NCI-H69 (cell line): ENCODE measurements around the gene RHOB.

Experiments
- DNase-seq: peaks from one replicate; lab custom pipeline; 2025; lab: John Stamatoyannopoulos, UW

RHOB gene

DNA sequence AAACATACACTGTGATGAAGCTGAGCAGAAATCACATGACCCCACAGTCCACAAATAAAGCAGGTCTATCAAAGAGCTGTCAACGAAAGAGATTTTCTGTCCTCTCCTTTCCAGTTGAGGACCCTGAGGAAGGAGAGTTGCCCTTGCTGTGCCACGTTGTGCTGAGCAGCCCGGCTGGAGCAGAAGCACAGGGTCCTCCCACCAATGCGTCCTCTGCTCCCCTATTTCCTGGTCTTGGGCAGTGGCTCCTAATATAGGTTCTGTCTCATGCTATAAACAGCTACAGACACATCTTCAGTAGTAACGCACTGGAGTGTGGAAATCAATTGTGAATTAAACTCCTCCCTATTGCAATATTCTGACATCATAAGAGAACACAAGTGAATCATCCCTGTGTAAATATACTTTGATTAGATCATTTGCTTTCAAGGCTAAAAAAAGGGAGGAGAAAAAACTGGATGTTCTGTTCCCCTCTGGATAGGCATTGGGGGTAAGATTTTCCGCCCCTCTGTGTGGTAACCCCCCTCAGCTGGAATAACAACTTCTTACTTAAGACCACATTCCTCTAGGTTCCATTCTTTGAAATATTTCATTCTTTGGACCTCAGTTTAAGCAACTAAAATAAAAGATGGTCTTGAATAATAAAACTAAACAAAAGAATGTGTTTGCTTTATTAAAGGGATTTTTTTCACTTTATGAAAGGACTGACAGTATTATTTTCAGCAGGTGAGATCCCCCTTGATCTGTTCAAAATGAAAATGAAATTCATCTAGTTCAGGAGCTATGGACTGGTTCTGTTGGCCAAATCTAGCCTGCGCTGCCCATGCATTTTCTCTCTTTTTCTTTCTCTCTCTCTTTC lies 8.3 kb upstream of the RHOB start:
- DNase-seq: peak; percentile 68

DNA sequence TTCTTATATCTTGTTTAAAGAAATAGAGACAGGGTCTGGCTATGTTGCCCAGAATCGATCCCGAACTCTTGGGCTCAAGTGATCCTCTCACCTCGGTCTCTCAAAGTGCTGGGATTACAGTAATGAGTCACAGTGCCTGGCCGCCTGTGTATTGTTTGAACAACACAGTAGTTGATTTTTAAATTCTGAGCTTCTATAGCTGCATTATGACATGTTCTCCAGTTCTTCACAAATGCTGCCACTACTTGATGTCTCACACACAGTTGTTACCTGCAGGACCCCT lies 7.7 kb upstream of the RHOB start:
- DNase-seq: peak; percentile 30

DNA sequence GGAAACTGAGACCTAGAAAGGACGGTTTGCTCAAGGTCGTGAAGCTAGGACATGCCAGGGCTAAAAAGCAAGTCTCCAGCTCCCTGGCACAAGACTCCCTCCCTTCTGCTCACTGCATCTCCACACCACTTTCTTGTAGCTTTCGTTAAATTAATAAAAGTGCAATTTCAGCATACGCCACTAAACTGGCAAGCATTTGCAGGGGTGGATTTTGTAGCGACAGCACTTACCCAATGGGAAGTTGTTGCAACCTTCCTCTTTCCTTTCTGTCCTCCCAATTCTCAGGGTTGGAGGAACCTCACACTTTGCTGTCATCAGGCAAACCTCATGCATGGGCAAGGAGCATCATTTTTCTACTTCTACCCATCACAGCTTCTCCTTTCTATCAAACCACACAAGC lies 7.4 kb upstream of the RHOB start:
- DNase-seq: no peak

DNA sequence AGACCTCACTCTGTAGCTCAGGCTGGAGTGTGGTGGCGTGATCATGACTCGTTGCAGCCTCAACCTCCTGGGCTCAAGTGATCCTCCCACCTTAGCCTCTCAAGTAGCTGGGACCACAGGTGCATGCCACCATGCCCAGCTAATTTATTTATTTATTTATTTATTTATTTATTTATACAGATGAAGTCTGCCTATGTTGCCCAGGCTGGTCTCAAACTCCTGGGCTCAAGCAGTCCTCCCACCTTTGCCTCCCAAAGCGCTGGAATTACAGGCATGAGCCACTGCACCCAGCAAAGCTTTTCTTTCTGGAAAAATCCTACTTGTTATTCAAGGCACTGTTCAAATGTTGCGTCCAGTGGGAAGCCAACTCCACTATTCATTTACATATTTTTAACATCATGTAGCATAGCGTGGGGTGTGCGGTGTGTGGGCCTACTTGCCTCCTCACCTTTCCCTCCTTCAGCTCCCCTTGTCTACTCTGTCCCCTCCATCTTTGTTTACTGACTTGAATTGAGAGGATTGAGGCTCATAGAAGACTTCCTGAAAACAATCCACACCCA lies 6.8 kb upstream of the RHOB start:
- DNase-seq: no peak

DNA sequence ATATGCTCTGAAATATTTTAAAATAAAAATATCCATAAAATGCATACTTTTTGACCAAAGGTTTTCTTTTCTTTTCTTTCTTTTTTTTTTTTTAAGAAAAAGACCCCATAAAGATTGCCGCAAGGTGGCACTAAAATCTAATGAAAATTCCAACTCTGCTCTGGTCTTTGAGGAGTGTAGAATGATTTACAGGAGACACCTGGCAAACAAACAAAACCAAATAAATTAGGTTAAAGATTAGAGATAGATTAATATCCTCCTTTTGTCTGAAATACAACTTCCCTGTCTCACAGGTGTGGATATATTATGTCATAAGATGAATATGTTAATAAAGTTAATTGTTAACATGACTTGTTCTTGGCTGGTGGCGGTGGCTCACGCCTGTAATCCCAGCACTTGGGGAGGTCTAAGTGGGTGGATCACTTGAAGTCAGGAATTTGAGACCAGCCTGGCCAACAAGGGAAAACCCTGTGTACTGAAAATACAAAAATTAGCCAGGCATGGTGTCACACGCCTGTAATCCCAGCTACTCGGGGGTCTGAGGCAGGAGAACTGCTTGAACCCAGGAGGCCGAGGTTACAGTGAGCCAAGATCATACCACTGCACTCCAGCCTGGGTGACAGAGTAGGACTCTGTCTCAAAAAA lies 3.5 kb upstream of the RHOB start:
- DNase-seq: peak; percentile 60

DNA sequence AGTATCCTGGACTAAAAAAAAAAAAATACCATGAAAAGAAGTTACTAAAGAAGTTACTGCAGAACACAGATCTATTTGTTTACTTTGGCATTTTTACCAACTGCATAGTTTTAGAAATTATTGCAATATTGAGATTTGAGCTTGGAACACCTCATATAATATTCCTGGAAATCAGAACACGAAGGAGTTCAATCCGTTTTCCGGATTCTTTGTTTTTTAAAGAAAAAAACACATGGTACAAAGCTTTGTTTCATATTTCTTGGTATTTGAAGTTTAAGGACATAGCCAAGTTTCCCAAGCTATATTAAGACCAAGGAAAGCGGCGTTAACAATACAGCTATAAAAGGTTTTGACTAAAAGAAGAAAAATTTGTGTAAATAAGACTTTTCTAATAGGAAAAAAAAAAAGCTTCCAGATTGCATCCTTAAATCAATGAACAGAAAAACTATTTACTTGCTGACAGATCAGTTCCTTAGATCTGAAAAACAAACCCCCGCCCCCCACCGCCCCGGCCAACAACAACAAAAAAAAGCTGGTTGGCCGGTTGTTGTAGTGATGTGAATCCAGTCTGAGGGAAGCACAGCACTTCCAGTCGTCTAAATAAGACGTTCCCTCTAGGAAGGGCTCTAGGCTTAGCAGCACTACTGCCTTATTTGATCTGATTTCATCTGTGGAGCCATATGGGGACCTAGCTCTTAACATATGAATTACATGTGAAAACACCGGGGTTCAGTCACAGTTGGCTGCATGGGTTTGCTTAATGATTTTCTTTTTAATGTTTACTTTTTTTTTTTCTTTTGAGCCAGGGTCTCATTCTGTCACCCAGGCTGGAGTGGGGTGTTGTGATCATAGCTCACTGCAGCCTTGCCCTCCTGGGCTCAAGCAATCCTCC lies 2.5 kb upstream of the RHOB start:
- DNase-seq: peak; percentile 6

DNA sequence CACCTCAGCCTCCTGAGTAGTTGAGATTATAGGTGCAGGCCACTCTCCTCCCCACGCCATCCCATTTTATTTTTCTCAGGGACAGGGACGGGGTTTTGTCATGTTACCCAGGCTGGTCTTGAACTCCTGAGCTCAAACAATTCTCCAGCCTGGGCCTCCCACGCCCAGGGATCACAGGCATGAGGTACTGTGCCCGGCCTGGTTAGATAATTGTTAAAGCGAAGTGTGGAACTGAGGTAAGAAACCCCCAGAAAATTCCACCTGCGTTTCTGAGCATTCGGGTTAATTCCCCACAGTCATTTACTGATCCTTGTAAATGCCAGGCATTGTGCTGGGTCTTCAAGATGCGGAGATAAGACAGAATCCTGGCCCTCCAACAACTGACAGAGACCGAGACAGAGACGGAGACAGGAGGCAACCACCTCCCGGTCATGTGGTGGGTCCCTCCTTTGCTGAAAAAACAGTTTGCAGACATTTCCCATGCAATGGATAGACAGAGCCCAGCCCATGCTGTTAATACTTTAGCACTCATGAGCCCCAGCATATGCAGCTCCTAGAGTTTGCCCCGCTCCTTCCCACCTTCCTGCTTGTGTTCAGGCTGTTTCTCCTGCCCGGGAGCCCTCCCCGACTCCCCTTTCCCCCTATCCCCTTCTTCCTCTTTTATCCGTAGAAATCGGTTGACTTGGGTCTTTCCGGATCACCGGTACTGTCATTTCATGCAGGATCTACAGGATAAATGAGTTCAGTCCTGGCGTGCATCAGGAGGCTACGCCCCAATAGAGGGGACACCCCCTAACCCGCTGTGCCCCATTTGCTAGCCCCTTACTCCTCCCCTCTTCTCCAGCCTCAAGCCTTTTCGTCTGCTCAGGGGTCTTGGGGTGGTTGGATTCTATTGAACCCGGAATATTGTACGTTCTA lies 1.6 kb upstream of the RHOB start:
- no peak for DNase-seq

DNA sequence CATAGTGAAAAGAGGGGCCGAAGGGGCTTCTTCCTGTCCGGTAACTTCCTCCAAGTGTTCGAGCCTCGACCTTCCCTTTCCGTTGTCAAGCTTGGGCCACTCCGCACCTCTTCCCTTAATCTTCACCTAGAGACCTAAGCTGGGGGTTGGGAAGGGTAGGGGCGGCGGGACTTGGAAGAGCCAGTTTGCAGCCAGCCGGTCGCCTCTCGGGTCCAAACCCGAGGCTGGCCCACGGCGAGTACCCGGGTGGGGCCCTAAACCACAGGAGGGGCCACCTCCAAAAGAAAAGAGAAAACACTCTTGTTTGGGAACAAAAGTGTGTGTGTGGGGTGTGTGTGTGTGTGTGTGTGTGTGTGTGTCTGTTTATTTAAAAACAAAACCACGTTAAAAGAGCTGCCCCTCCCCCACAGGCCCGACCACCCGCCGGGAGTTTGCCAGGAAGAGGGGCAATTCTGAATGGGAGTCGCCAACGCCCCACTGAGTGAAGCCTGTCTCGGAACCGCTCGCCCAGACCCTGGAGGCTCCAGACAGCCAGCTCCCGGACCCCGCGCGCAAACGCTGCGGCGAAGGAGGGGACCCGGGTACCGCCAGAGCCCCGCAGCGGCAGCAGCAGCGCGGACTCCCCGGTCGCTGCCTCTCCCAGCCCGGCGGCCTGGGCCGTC lies 488 bp upstream of the RHOB start:
- DNase-seq: no peak

DNA sequence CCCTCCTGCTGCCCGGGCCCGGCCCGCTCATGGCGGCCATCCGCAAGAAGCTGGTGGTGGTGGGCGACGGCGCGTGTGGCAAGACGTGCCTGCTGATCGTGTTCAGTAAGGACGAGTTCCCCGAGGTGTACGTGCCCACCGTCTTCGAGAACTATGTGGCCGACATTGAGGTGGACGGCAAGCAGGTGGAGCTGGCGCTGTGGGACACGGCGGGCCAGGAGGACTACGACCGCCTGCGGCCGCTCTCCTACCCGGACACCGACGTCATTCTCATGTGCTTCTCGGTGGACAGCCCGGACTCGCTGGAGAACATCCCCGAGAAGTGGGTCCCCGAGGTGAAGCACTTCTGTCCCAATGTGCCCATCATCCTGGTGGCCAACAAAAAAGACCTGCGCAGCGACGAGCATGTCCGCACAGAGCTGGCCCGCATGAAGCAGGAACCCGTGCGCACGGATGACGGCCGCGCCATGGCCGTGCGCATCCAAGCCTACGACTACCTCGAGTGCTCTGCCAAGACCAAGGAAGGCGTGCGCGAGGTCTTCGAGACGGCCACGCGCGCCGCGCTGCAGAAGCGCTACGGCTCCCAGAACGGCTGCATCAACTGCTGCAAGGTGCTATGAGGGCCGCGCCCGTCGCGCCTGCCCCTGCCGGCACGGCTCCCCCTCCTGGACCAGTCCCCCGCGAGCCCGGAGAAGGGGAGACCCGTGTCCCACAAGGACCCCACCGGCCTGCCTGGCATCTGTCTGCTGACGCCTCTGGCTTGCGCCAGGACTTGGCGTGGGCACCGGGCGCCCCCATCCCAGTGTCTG lies 767 bp downstream of the RHOB start:
- DNase-seq: peak; percentile 59

DNA sequence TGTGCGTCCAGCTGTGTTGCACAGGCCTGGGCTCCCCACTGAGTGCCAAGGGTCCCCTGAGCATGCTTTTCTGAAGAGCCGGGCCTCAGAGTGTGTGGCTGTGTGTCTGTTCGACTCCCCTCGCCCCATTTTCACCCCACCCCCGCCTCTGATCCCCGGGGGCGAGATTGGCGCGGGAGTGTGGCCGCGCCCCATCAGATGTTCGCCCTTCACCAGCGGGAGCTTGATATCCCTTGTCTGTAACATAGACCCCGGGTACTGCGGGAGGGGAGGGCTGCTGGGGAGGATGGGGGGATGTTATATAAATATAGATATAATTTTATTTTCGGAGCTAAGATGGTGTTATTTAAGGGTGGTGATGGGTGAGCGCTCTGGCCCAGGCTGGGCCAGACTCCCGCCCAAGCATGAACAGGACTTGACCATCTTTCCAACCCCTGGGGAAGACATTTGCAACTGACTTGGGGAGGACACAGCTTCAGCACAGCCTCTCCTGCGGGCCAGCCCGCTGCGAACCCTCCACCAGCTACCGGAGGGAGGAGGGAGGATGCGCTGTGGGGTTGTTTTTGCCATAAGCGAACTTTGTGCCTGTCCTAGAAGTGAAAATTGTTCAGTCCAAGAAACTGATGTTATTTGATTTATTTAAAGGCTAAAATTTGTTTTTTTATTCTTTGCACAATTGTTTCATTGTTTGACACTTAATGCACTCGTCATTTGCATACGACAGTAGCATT lies 1.5 kb downstream of the RHOB start:
- peak; percentile 52 for DNase-seq

DNA sequence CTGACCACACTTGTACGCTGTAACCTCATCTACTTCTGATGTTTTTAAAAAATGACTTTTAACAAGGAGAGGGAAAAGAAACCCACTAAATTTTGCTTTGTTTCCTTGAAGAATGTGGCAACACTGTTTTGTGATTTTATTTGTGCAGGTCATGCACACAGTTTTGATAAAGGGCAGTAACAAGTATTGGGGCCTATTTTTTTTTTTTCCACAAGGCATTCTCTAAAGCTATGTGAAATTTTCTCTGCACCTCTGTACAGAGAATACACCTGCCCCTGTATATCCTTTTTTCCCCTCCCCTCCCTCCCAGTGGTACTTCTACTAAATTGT lies 2.1 kb downstream of the RHOB start:
- DNase-seq: no peak

DNA sequence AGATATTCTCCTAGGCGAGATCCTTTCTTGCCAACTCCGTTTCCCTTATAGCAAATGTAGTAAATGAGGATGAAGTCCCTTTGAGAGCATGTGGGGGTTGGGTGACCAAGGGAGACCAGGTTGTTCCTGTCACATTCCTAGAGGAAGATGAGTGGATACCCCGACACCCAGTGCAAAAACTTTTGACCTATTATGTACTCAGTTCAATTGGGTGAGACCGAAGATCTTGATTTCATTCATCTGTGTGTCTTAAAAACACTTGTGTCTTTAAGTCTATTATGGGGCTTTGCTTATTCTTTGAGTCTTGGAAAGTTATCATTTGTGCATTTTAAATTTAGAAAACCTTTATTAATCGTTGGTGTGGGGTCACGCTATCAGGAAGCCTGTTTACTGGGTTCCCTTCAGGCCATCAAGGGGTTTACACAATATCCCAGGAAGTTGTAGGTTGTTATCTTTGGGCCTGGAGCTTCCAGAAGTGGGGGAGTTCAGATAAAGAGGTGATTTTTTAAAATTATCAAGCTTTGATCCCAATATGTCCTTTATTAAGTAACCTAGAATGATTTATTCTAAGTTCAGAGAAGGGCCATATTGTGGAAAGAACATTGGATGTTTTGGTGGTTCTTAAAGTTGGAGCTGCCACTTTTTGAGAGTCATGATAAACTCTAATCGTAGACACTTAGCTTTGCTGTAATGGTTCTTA lies 2.8 kb downstream of the RHOB start:
- no peak for DNase-seq

DNA sequence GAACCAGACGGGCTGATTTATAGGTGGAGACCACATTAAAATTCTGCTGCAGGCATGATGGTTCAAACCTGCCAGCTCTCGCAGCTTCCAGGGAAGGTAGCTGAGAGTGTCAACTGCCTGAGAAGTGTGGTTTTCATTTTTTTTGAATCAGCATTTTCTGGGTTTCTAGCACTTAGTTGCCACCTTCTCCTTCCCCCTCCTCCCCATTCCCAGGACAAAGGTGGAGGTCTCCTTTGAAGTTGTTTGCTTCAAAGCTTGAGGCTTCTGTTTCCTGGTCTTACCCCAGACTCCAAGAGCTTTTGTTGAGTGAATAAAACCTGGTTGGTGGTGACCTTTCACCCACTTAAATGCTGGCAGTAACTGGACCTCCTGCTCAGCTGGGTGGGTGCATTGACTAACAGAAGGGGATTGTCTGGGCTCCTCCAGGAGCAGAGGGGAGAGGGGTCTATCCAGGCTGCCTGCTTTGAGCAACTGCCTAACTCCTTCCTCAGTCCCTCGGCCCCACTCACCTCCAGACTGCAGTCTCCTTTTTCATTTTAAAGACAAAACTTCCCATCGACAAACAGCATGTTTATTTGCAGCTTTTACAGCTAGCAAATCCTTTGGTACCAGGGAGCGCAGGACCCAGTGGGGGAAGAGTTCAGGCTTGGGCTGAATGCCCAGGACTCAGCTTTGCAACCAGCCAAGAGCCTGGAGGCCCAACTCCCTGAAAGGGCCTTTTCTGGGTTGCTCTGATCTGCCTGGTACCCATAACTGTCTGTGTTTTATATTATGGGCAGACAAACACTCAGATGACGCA lies 3.5 kb downstream of the RHOB start:
- peak; percentile 21 for DNase-seq

DNA sequence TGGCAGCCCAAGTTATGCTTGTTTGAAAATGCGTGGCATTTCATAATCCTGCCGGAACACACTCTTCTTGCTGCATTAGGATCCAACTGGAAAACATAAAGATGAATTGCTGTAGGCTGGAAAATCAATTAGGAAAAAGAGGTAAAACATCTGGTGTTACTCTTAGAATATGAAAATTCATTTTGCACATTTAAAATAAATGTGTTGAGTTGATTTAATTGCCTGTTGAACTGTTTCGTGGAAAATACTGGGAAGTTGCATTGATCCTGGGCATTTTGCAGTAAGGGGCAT lies 4.1 kb downstream of the RHOB start:
- DNase-seq: no peak

DNA sequence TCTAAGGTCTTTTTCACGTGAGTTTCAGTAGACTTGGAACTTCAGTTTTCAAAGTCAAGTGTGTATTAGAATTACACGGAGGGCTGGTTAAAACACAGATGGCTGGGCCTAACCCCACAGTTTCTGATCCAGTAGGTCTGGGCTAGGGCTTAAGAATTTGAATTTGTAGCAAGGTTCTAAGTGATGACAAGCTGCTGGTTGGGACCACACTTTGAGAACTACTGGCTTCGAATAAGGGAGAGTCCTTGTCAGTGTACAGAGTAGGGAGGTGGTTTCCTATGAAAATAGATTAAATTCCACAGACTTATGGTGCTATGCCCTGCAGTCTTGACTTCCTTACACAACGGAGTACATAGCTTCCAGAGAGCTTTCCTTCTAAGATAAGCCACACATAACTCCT lies 4.5 kb downstream of the RHOB start:
- DNase-seq: no peak

DNA sequence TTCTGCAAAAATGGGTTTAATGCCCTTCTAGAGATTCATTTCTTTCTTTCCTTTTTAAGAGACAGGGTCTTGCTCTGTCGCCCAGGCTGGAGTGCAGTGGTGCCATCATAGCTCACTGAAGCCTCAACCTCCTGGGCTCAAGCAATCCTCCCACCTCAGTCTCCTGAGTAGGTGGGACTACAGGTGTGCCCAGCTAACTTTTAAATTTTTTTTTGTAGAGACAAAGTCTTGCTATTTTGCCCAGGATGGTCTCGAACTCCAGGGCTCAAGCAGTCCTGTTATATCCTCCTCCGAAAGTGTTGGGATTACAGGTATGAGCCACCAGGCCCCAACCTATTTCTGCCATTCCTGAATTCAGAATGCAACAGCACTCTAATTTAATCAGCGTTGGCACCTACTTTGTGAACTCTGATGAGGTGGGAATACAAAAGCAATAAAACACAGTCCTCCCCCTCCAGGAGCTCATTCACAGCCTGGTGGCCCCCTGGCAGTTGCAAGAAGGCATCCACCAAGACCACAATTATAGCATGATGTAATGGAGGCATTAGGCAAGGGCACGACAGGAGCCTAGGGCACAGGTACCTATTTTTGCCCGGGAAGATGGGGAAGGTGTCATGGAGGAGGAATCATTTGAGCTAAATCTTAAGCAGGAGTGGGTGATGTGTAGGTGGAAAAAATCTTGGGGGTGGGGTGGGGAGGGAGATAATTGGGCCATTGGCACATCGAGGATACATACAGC lies 5.1 kb downstream of the RHOB start:
- DNase-seq: no peak

DNA sequence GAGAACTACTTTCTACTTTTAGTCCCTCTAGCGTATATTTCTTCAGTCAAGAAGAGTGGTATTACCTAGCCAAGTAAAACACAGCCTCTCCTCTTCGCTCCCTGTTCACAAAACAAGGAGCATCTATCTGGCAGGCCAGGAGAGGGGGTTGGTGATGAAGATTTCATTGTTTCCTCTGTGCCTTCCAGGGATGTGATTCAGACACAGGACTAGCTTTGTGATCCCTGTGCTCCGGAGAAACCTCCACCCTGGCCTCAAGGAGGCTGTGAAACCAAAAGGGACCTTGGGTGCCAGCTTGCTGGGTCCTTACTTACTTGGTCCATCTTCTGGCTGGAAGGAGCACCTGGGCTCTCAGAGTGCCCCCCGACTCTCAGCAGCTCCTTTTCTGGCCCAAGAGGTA lies 5.7 kb downstream of the RHOB start:
- peak; percentile 14 for DNase-seq

DNA sequence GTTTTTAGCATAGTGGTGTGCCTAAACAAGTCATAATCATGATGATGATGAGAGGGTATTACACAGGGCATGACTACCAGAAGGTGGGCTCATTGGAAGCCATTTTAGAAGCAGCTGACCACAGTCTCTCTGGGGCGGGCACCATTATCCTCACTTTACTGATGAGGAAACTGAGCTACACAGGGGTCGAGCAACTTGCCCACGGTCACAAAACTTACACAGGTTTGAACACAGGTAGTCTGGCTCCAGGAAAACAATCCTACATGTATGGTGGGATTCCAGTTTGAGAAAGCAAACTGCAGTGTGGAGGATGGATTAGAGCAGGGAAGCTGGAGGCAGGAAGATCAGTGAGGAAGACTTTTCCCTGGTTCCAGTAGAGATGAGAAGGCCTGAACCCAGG lies 6.2 kb downstream of the RHOB start:
- no peak for DNase-seq
